Lower leg skin (tissue), 4 donors: ENCODE results near the gene OR2AE1. TPM values are rescaled to one million over a fixed set of nuclear protein-coding genes. Genes with fewer than 3 reads are reported as not detected.
"Not testable (repeated sequence)": the region's sequence is repeated elsewhere in the genome, so short reads cannot be mapped to it uniquely, and the experiment has no call there.

ENCODE experiments used
- DNase-seq, 2 donors: peaks; one replicate each; pipeline ENCODE4 v3.0.0-alpha.2; 2019; ENCODE audit warnings: low spot score in 2 of 2
- H3K4me3 ChIP-seq: fragments of 200-600 bp; sonication (generic); 2 replicates; pipeline ENCODE4 v1.5.1; 2017; ENCODE audit warnings: mild to moderate bottlenecking, low read depth; ENCODE audit not compliant: poor library complexity, severe bottlenecking
- CTCF ChIP-seq, 3 donors: fragments of 450-650 bp; IDR thresholded peaks; one replicate each; pipeline ENCODE4 v1.5.1; 2016; ENCODE audit warnings: antibody characterized with exemption in 3 of 3, mild to moderate bottlenecking in 3 of 3, moderate library complexity in 2 of 3
- POLR2A ChIP-seq, 2 donors: fragments of 450-650 bp; IDR thresholded peaks; one replicate each; pipeline ENCODE4 v1.6.1; 2016 to 2017; ENCODE audit warnings: antibody characterized with exemption in 2 of 2, mild to moderate bottlenecking in 1 of 2, moderate library complexity in 1 of 2
- WGBS, 2 donors: methylation state at CpG; one replicate each; pipeline ENCODE4 v1.1.5; 2018; 5-methylcytosine and 5-hydroxymethylcytosine counted together
- intact Hi-C: fragments of 100-400 bp; cut with DNase I; formaldehyde crosslinking; loops from one replicate; pipeline ENCODE4 v1.15.0; 2023; ENCODE audit warnings: low total_unique reads
- total RNA-seq, 4 donors: library from RNA; depleted of rRNA; stranded (reverse); fragments of >200 nt; gene quantifications; one replicate each; pipeline ENCODE4 v1.1.0, GENCODE V29; 2016

Gene OR2AE1
- total RNA-seq, 4 donors from 2014 or later = 0.32 TPM; not detected in 3

- no peak for TF ChIP-seq CTCF (IDR thresholded peaks at IDR 0.05)
- no peak for TF ChIP-seq POLR2A (IDR thresholded peaks at IDR 0.05)
- WGBS, 2 donors = 88 to 96% methylated on average over 5 of the region's 5 CpGs
- DNase-seq = no peak
- intact Hi-C loops = no loop called here
- no peak overlapping the region for H3K4me3 ChIP-seq
Measured at GRCh38 chr7:99876491-99876890, 342 bp downstream of the OR2AE1 start.

GRCh38 chr7:99868246-99868645 is 8.6 kb downstream of the OR2AE1 start:
- 90 to 98% methylated on average over 1 of the region's 1 CpG for WGBS, 2 donors
- TF ChIP-seq CTCF (IDR thresholded peaks at IDR 0.05) (no peak), POLR2A (IDR thresholded peaks at IDR 0.05) (no peak)
- DNase-seq = no peak
- no peak overlapping the region for H3K4me3 ChIP-seq
- intact Hi-C loops = no loop called here

- DNase-seq, H3K4me3 ChIP-seq, intact Hi-C loops: not testable (repeated sequence)
- WGBS, 2 donors = 97 to 98% methylated on average over 2 of the region's 2 CpGs
Measured at GRCh38 chr7:99867477-99867876, 9.4 kb downstream of the OR2AE1 start.

GRCh38 chr7:99863847-99864440 is 12.9 kb downstream of the OR2AE1 start:
- intact Hi-C loops = no loop called here
- no peak for DNase-seq
- H3K4me3 ChIP-seq = no peak overlapping the region
- no peak for TF ChIP-seq CTCF (IDR thresholded peaks at IDR 0.05)
- no peak for TF ChIP-seq POLR2A (IDR thresholded peaks at IDR 0.05)
- 58 to 62% methylated on average over 2 of the region's 2 CpGs for WGBS, 2 donors

- TF ChIP-seq CTCF (IDR thresholded peaks at IDR 0.05) = no peak
- H3K4me3 ChIP-seq = no peak overlapping the region
- DNase-seq = no peak
- WGBS, 2 donors = 50 to 61% methylated on average over 15 of the region's 15 CpGs
- intact Hi-C loops = no loop called here
Measured at GRCh38 chr7:99860281-99861127, 16.3 kb downstream of the OR2AE1 start.

- TF ChIP-seq CTCF (IDR thresholded peaks at IDR 0.05) = no peak
- TF ChIP-seq POLR2A (IDR thresholded peaks at IDR 0.05) = no peak
- no peak for DNase-seq
- 89 to 93% methylated on average over 1 of the region's 1 CpG for WGBS, 2 donors
- intact Hi-C loops = no loop called here
- no peak overlapping the region for H3K4me3 ChIP-seq
Measured at GRCh38 chr7:99855236-99855635, 21.6 kb downstream of the OR2AE1 start.
